ENCODE measurements around the gene TNNT1. TPM values are rescaled to one million over a fixed set of nuclear protein-coding genes. Genes with fewer than 3 reads are reported as not detected.

The TNNT1 gene
- total RNA-seq, 1 experiment from 2014 or later = 228 TPM

GRCh38 chr19:55146705-55147273, 2.2 kb downstream of the TNNT1 start:
- Histone ChIP-seq H3F3A (ENCODE audit: insufficient read depth, low read depth) (peaks cover 10% of the 10 kb centered on the region; the same call in 1 of the 2 replicates), H3K9me2 (ENCODE audit: insufficient read depth) (no peaks in the 10 kb centered on the region), H3K27me3 (ENCODE audit: insufficient read depth, low read depth) (peaks cover 4% of the 10 kb centered on the region; the same call in 1 of the 2 replicates), H4K20me1 (ENCODE audit: insufficient read depth) (no peaks in the 10 kb centered on the region), H3K4me1 (replicated peaks; ENCODE audit: insufficient read depth) (peaks cover 20% of the 10 kb centered on the region; the same call in 1 of the 2 replicates), H3K4me3 (peak overlapping the region; percentile 67), H3K9me3 (ENCODE audit: insufficient read depth, low read depth) (no peaks in the 10 kb centered on the region), H3K27ac (no peak overlapping the region), H3K36me3 (ENCODE audit: low read depth) (no peaks in the 10 kb centered on the region), H2AFZ (peak overlapping the region; percentile 85), H3K79me2 (ENCODE audit: low read depth) (no peaks in the 10 kb centered on the region), H3K4me2 (peak overlapping the region; percentile 80)
- intact Hi-C loops (cut with micrococcal nuclease; ENCODE audit: unreplicated experiment) = loop anchor here (1.0 to 10.0 kb wide), 3 partner anchors 14 to 328 kb away; partner anchors contain the start of gene ZNF628
- ChIA-PET CTCF (interaction anchor here (0.6 to 2.9 kb wide), 9 partner anchors 10 to 716 kb away, joined by 3 to 47 read pairs (median 4); partner anchors contain the start of genes DNAAF3 and PPP6R1), POLR2A (ENCODE audit: unreplicated experiment) (interaction anchor here (0.5 to 1.5 kb wide), 20 partner anchors 10 to 478 kb away, joined by 3 to 20 read pairs (median 6); partner anchors contain the start of genes HSPBP1, ISOC2, PPP1R12C and UBE2S)
- DNase-seq = peak; percentile 76 to 91
- no peak for TF ChIP-seq CTCF (conservative IDR thresholded peaks at IDR 0.05)
- TF ChIP-seq EZH2 (IDR thresholded peaks at IDR 0.05; ENCODE audit: low read depth) = no peak
- BruUV-seq (replicated peaks) = no TSS peak

GRCh38 chr19:55146078-55146704, 2.8 kb downstream of the TNNT1 start:
- Histone ChIP-seq H3K9me2 (ENCODE audit: insufficient read depth) (no peaks in the 10 kb centered on the region), H2AFZ (peak overlapping the region; percentile 85), H3K4me3 (peak overlapping the region; percentile 67), H3K36me3 (ENCODE audit: low read depth) (no peaks in the 10 kb centered on the region), H3F3A (ENCODE audit: insufficient read depth, low read depth) (peaks cover 12% of the 10 kb centered on the region; the same call in 1 of the 2 replicates), H3K4me2 (peak overlapping the region; percentile 80), H3K9me3 (ENCODE audit: insufficient read depth, low read depth) (no peaks in the 10 kb centered on the region), H3K27me3 (ENCODE audit: insufficient read depth, low read depth) (peaks cover 4% of the 10 kb centered on the region; the same call in 1 of the 2 replicates), H4K20me1 (ENCODE audit: insufficient read depth) (no peaks in the 10 kb centered on the region), H3K27ac (no peak overlapping the region), H3K79me2 (ENCODE audit: low read depth) (no peaks in the 10 kb centered on the region), H3K4me1 (replicated peaks; ENCODE audit: insufficient read depth) (peaks cover 20% of the 10 kb centered on the region; the same call in 1 of the 2 replicates)
- ChIA-PET POLR2A (ENCODE audit: unreplicated experiment) (interaction anchor here (0.5 to 1.5 kb wide), 15 partner anchors 14 to 478 kb away, joined by 3 to 20 read pairs (median 6); partner anchors contain the start of genes HSPBP1, PPP1R12C, UBE2S and ZNF784), CTCF (interaction anchor here (0.6 to 2.9 kb wide), 13 partner anchors 10 to 716 kb away, joined by 3 to 47 read pairs (median 6); partner anchors contain the start of genes DNAAF3 and PPP6R1)
- intact Hi-C loops (cut with micrococcal nuclease; ENCODE audit: unreplicated experiment) = loop anchor here (1.0 to 10.0 kb wide), 3 partner anchors 14 to 329 kb away; partner anchors contain the start of gene ZNF628
- TF ChIP-seq EZH2 (IDR thresholded peaks at IDR 0.05; ENCODE audit: low read depth) = no peak
- peak; percentile 98 for TF ChIP-seq CTCF (conservative IDR thresholded peaks at IDR 0.05)
- peak; percentile 59 to 83 for DNase-seq
- no TSS peak for BruUV-seq (replicated peaks)

- Histone ChIP-seq H3K9me3 (ENCODE audit: insufficient read depth, low read depth) (no peaks in the 10 kb centered on the region), H3K27me3 (ENCODE audit: insufficient read depth, low read depth) (peaks cover 4% of the 10 kb centered on the region; the same call in 1 of the 2 replicates), H3F3A (ENCODE audit: insufficient read depth, low read depth) (peaks cover 12% of the 10 kb centered on the region; the same call in 1 of the 2 replicates), H3K9me2 (ENCODE audit: insufficient read depth) (no peaks in the 10 kb centered on the region), H4K20me1 (ENCODE audit: insufficient read depth) (no peaks in the 10 kb centered on the region), H3K36me3 (ENCODE audit: low read depth) (no peaks in the 10 kb centered on the region), H3K27ac (no peak overlapping the region), H3K4me2 (peak overlapping the region; percentile 26), H3K79me2 (ENCODE audit: low read depth) (no peaks in the 10 kb centered on the region), H3K4me1 (replicated peaks; ENCODE audit: insufficient read depth) (peaks cover 20% of the 10 kb centered on the region; the same call in 1 of the 2 replicates), H3K4me3 (no peak overlapping the region), H2AFZ (no peak overlapping the region)
- TF ChIP-seq CTCF (conservative IDR thresholded peaks at IDR 0.05) (no peak), EZH2 (IDR thresholded peaks at IDR 0.05; ENCODE audit: low read depth) (no peak)
- DNase-seq = no peak
- ChIA-PET CTCF (interaction anchor here (0.7 to 2.9 kb wide), 3 partner anchors 9 to 19 kb away, joined by 3 to 47 read pairs (median 8); no protein-coding TSS in a partner anchor), POLR2A (ENCODE audit: unreplicated experiment) (no interaction called here)
- intact Hi-C loops (cut with micrococcal nuclease; ENCODE audit: unreplicated experiment) = loop anchor here (10.0 kb wide), 1 partner anchor 330 kb away; the partner anchor contains the start of gene ZNF628
- no TSS peak for BruUV-seq (replicated peaks)
Observed at GRCh38 chr19:55145232-55145631, 3.8 kb downstream of the TNNT1 start.
